Prostate gland (tissue), 2 donors: ENCODE results near the gene GNB3. TPM values are rescaled to one million over a fixed set of nuclear protein-coding genes. Genes with fewer than 3 reads are reported as not detected.
"Not testable (repeated sequence)": the region's sequence is repeated elsewhere in the genome, so short reads cannot be mapped to it uniquely, and the experiment has no call there.

Experiments used
- DNase-seq: peaks from one replicate; pipeline ENCODE4 v3.0.0-alpha.2; 2019; ENCODE audit warnings: low spot score
- H3K27ac ChIP-seq, 2 donors: fragments of 200-600 bp; sonication (generic); 2 replicates each; pipeline ENCODE4 v1.5.1; 2017 to 2019
- H3K27me3 ChIP-seq: fragments of 200-600 bp; sonication (generic); replicated peaks from 2 replicates; pipeline ENCODE4 v1.5.1; 2019; ENCODE audit not compliant: insufficient read depth
- H3K36me3 ChIP-seq, 2 donors: fragments of 200-600 bp; sonication (generic); 1 replicate in 1 of 2; 2 replicates in 1 of 2; pipeline versions ENCODE4 v1.5.1 to v1.8.1; 2017 to 2019
- H3K4me1 ChIP-seq: fragments of 200-600 bp; sonication (generic); replicated peaks from 2 replicates; pipeline ENCODE4 v1.5.1; 2019
- H3K4me3 ChIP-seq, 2 donors: fragments of 200-600 bp; sonication (generic); 2 replicates each; pipeline ENCODE4 v1.5.1; 2017 to 2019
- H3K9me3 ChIP-seq: fragments of 200-600 bp; sonication (generic); 2 replicates; pipeline ENCODE4 v1.5.1; 2017
- POLR2A ChIP-seq: fragments of 450-650 bp; IDR thresholded peaks from one replicate; pipeline ENCODE4 v1.6.1; 2016; ENCODE audit warnings: antibody characterized with exemption, mild to moderate bottlenecking
- POLR2AphosphoS5 ChIP-seq: sonication (generic); formaldehyde crosslinking; IDR thresholded peaks from one replicate; pipeline ENCODE4 v1.6.1; 2017; ENCODE audit warnings: antibody characterized with exemption
- WGBS: methylation state at CpG from one replicate; pipeline ENCODE4 v1.1.5; 2018; 5-methylcytosine and 5-hydroxymethylcytosine counted together
- intact Hi-C: fragments of 100-400 bp; cut with DNase I; formaldehyde crosslinking; loops from one replicate; pipeline ENCODE4 v1.14.2; 2022
- total RNA-seq, 2 donors: library from RNA; depleted of rRNA; stranded (reverse); fragments of >200 nt; gene quantifications; one replicate each; pipeline ENCODE4 v1.1.0, GENCODE V29; 2016
- TF ChIP-seq, protein P1 (sequence below), 4 experiments: fragments of 200-600 bp in 2 of 4; fragments of 450-650 bp in 2 of 4; sonication (generic) in 2 of 4; IDR thresholded peaks; 1 replicate in 3 of 4; 2 replicates in 1 of 4; pipeline ENCODE4 v1.5.1; 2016 to 2019; ENCODE audit warnings: antibody characterized with exemption in 4 of 4, mild to moderate bottlenecking in 2 of 4, moderate library complexity in 2 of 4

Gene GNB3
- total RNA-seq, 2 donors from 2014 or later = 2.3 to 2.4 TPM

DNA sequence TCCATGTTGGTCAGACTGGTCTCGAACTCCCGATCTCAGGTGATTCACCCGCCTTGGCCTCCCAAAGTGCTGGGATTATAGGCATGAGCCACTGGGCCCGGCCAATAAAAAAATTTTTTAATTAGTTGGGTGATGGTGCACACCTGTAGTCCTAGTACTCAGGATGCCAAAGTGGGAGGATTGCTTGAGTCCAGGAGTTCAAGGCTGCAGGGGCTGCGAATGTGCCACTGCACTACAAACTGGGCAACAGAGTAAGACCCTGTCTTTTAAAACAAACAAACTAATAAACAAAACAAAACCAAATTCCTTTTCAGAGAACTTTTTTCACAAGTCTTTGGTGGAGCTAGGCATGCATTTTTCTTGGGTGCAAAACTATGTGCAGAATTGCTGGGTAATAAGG lies 42.5 kb downstream of the GNB3 start:
- intact Hi-C loops = no loop called here
- TF ChIP-seq POLR2A (no peak), POLR2AphosphoS5 (no peak)
- TF ChIP-seq, protein P1, sequence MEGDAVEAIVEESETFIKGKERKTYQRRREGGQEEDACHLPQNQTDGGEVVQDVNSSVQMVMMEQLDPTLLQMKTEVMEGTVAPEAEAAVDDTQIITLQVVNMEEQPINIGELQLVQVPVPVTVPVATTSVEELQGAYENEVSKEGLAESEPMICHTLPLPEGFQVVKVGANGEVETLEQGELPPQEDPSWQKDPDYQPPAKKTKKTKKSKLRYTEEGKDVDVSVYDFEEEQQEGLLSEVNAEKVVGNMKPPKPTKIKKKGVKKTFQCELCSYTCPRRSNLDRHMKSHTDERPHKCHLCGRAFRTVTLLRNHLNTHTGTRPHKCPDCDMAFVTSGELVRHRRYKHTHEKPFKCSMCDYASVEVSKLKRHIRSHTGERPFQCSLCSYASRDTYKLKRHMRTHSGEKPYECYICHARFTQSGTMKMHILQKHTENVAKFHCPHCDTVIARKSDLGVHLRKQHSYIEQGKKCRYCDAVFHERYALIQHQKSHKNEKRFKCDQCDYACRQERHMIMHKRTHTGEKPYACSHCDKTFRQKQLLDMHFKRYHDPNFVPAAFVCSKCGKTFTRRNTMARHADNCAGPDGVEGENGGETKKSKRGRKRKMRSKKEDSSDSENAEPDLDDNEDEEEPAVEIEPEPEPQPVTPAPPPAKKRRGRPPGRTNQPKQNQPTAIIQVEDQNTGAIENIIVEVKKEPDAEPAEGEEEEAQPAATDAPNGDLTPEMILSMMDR (IDR thresholded peaks at IDR 0.05) = no peak
- Histone ChIP-seq H3K9me3 (no peaks in the 10 kb centered on the region), H3K36me3 (no peaks in the 10 kb centered on the region), H3K4me3 (no peak overlapping the region), H3K27me3 (no peaks in the 10 kb centered on the region), H3K27ac (no peak overlapping the region), H3K4me1 (no peaks in the 10 kb centered on the region)
- 93% methylated on average over 5 of the region's 5 CpGs for WGBS
- no peak for DNase-seq

- 91% methylated on average over 11 of the region's 11 CpGs for WGBS
These were observed 43.0 kb downstream of the GNB3 start for GRCh38 chr12:6883683-6884082.

DNA sequence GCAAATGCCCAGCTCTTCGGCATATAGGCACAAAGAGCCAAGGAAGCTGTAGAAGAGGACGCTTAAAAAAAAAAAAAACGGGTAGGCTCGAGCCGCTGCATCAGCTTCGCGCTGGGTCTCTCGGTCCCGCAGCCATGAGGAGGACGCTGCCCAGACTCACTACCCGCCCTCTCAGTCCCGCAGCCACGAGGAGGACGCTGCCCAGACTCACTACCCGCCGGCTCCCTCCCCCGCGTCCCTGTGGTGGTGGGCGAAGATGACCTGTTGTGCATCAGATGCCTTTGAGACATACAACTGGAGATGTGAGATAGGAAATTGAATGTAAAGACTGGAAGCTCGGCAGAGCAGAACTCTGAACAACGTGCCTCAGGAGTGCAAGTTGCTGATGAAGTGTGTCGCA lies 43.8 kb downstream of the GNB3 start:
- intact Hi-C loops = no loop called here
- H3K27ac ChIP-seq = no peak overlapping the region

More at GRCh38 chr12:6883683-6884082, 43.0 kb downstream of the GNB3 start:
- intact Hi-C loops = no loop called here
- Histone ChIP-seq H3K27ac (no peak overlapping the region), H3K9me3 (no peaks in the 10 kb centered on the region), H3K4me3 (no peak overlapping the region), H3K27me3 (no peaks in the 10 kb centered on the region), H3K4me1 (no peaks in the 10 kb centered on the region), H3K36me3 (no peaks in the 10 kb centered on the region)
- no peak for DNase-seq
- TF ChIP-seq, protein P1 (IDR thresholded peaks at IDR 0.05) = no peak
- TF ChIP-seq POLR2AphosphoS5 = no peak
- TF ChIP-seq POLR2A = no peak

GRCh38 chr12:6886206-6886999 lies 45.7 kb downstream of the GNB3 start:
- 72% methylated on average over 13 of the region's 15 CpGs for WGBS
- H3K4me3 ChIP-seq, H3K27ac ChIP-seq, H3K36me3 ChIP-seq, H3K27me3 ChIP-seq, H3K4me1 ChIP-seq, DNase-seq, H3K9me3 ChIP-seq, intact Hi-C loops: not testable (repeated sequence)

More for the DNA sequence above, 43.8 kb downstream of the GNB3 start:
- no peaks in the 10 kb centered on the region for H3K4me1 ChIP-seq
- no peak for DNase-seq
- no peaks in the 10 kb centered on the region for H3K36me3 ChIP-seq
- TF ChIP-seq POLR2AphosphoS5 (no peak), POLR2A (no peak)
- TF ChIP-seq, protein P1 (IDR thresholded peaks at IDR 0.05) = no peak
- no peaks in the 10 kb centered on the region for H3K9me3 ChIP-seq
- H3K27me3 ChIP-seq = no peaks in the 10 kb centered on the region
- WGBS = 76% methylated on average over 22 of the region's 22 CpGs
- no peak overlapping the region for H3K4me3 ChIP-seq

DNA sequence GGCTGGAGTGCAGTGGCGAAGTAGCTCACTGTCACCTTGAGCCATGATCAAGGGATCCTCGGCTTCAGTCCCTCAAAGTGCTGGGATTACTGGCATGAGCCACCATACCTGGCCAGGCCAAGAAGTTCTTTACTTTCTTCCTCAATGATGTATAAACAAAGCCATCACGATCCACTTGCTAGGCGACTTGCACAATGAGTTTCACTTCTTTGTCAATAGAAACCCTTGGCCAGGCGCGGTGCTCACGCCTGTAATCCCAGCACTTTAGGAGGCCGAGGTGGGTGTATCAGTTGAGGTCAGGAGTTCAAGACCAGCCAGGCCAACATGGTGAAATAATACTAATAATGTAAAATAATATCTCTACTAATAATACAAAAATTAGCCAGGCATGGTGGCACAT lies 46.7 kb downstream of the GNB3 start:
- Histone ChIP-seq H3K4me1 (no peaks in the 10 kb centered on the region), H3K36me3 (no peaks in the 10 kb centered on the region), H3K27ac (peak overlapping the region in 1 of 2 donors; percentile 25), H3K27me3 (no peaks in the 10 kb centered on the region), H3K4me3 (no peak overlapping the region), H3K9me3 (no peaks in the 10 kb centered on the region)
- intact Hi-C loops = no loop called here
- WGBS = 45% methylated on average over 8 of the region's 8 CpGs
- TF ChIP-seq POLR2A (no peak), POLR2AphosphoS5 (peak; percentile 67)
- peak; percentile 40 for DNase-seq

DNA sequence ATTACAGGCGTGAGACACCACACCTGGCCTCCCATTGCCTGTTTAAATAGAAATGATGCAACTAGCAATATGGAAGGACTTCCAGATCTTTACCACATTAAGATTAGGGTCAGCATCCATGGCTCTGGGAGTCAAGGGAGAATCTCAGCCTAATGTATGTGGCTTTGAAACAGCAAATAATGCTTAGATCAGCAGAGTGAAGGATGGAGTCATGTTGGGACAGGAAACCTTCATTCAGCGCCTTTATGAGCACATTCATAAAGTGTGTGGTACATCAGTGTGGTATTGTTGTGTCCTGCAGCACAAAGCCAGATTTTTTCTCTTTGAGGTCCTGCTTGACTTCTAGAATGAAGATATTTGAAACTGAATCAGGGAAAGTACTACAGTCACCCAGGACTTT lies 47.6 kb downstream of the GNB3 start:
- TF ChIP-seq POLR2AphosphoS5 = no peak
- TF ChIP-seq POLR2A = no peak
- TF ChIP-seq, protein P1 (IDR thresholded peaks at IDR 0.05) = no peak
- Histone ChIP-seq H3K27me3 (no peaks in the 10 kb centered on the region), H3K9me3 (no peaks in the 10 kb centered on the region), H3K4me3 (no peak overlapping the region), H3K36me3 (no peaks in the 10 kb centered on the region), H3K4me1 (no peaks in the 10 kb centered on the region), H3K27ac (no peak overlapping the region)
- intact Hi-C loops = no loop called here
- DNase-seq = no peak
- WGBS = 75% methylated on average over 2 of the region's 2 CpGs

DNA sequence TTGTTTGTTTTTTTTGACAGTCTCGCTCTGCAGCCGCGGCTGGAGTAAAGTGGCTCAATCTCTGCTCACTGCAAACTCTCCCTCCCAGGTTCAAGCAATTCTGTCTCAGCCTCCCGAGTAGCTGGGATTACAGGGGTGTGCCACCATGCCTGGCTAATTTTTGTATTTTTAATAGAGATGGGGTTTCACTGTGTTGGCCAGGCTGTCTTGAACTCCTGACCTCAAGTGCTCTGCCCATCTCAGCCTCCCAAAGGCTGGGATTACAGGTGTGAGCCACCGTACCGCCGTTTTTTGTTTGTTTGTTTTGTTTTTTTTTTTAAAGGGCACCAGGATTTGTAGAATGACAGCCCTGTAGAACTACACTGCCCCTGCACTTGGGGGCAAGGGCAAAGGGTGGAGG lies 48.1 kb downstream of the GNB3 start:
- H3K36me3 ChIP-seq, H3K4me1 ChIP-seq, H3K27me3 ChIP-seq, H3K27ac ChIP-seq, intact Hi-C loops, H3K9me3 ChIP-seq, DNase-seq, H3K4me3 ChIP-seq: not testable (repeated sequence)
- 67% methylated on average over 7 of the region's 7 CpGs for WGBS

- intact Hi-C loops, H3K27me3 ChIP-seq, H3K4me3 ChIP-seq, H3K36me3 ChIP-seq, H3K9me3 ChIP-seq, DNase-seq, H3K4me1 ChIP-seq: not testable (repeated sequence)
- H3K27ac ChIP-seq = peak overlapping the region; percentile 89 to 90
- WGBS = 94% methylated on average over 21 of the region's 21 CpGs
These were observed 49.2 kb downstream of the GNB3 start for GRCh38 chr12:6889775-6890573.
